HPDE6-E6E7 (cell line): Measurements from ENCODE around the gene MRPL14.
A peak's percentile ranks its signal among the peaks of the same experiment; 100 is the strongest.

Source experiments
- DNase-seq: peaks from one replicate; pipeline ENCODE4 v3.0.0; 2011; ENCODE audit warnings: missing footprints; ENCODE audit errors: extremely low spot score

MRPL14 gene

DNA sequence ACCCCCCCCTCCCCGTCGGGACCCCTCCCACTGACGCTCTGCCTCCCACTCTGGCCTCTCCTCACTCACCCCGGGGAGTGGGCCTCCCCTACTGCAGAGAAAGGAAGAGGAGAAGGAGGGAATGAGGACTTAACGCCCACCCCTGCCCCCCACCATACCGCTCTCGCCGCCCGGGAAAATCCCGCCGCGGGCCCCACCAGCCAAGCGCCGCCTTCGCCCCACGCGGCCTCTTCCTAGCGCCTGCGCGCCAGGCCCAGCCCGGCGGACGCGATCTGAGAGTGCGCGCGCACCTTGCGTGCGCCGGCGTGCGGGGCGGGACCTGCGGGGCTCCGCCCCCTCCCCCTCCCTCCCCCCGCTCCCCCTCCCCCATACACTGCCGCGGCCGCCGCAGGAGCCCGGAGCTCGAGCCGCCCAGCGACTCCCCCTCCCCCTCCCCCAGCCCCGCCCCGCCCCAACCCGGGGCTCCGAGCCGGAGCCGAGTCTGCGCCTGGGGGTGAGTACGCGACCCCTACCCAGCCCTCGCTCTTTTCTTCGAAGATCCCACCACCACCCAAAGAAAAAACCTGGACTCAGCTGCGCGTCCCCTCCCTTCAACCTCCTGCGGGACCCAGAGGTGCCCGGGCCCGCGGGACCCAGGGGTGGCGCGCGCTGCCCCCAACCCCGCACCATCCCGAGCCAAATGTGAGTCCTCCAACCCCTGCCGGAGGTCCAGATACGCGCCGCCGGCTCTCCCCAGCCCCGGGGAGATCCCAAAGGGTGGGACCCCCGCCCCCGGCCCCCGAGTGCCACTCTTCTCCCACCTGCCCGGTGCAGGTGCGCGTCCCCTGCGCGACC lies at the start of gene MRPL14, which contains the start of gene TMEM63B:
Gene MRPL14, minus strand, starts transcription at position 267 of the 834 bp plus-strand sequence. CDS start 10,841 bp downstream, outside the sequence.
Gene TMEM63B, plus strand, starts transcription at position 369 of the 834 bp plus-strand sequence. CDS start 7,031 bp downstream, outside the sequence.
- peak; percentile 93 for DNase-seq

DNA sequence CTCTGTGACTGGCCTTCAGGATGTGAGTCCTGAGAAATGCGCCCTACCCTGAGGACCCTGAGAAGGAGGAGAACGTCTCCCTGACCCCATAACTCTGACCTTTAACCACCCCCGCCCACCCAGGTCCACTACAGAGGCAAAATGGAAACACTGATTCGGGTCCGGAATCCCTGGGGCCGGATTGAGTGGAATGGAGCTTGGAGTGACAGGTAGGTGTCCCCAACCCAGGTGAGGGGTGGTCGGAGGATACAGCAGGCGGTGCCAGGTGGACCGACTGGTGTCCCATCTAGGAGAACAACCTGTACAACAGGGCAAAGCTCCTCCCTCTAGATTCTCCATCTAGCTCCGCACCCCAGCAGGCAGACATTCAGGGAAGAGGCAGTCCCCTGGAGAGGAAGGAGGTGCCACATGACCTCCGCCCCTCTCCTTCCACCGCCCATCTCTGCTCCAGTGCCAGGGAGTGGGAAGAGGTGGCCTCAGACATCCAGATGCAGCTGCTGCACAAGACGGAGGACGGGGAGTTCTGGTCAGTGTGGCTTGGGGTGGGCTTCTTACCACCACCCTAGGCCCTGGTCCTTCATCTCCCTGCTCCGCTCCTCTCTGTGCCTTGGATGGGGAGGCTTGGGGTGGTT lies 49.0 kb upstream of the MRPL14 start:
- DNase-seq, result no peak

DNA sequence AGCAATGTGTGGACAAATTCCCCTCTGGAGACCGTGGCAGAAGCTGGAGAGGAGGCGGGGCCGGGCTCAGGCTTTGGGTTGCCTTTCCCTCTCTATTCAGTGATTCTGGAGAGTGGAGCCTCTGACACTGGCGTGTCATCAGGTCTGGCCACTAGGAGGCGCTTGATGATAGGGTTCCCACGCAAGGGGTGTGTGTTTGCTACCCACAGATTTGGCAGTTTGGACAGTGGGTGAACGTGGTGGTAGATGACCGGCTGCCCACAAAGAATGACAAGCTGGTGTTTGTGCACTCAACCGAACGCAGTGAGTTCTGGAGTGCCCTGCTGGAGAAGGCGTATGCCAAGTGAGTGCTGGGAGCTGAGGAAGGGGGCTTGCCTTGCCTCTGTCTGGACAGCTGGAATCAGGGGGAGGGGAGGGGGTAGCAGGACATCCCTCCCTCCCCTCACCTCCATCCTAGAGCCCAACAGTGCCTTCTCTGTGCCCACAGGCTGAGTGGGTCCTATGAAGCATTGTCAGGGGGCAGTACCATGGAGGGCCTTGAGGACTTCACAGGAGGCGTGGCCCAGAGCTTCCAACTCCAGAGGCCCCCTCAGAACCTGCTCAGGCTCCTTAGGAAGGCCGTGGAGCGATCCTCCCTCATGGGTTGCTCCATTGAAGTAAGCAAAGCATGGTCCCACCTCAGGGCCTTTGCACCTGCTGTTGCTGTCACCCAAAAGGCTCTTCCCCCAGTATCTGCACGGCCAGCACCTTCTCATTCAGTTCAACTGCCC lies 45.7 kb upstream of the MRPL14 start:
- DNase-seq, result peak; percentile 77

DNA sequence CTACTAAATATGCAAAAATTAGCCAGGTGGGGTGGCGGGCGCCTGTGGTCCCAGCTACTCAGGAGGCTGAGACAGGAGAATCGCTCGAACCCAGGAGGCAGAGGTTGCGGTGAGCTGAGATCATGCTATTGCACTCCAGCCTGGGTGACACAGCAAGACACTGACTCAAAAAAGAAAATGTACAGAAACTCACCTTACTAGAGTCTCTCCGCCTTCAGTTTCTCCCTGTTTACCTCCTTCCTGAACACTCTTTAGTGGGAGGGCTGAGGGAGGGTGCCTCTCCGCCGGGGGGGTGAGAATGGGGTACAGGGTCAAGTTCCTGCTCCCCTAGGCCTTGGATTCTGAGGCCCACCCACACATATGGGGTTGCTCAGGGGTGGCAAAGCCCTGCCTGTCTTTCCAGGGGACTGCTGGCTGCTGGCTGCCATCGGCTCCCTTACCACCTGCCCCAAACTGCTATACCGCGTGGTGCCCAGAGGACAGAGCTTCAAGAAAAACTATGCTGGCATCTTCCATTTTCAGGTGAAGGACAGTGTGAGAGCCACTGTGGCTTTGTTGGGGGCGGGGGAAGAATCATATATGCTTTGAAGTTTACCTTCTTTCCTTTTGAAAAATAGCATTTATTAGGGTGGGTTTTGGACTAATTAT lies 44.8 kb upstream of the MRPL14 start:
- no peak for DNase-seq

DNA sequence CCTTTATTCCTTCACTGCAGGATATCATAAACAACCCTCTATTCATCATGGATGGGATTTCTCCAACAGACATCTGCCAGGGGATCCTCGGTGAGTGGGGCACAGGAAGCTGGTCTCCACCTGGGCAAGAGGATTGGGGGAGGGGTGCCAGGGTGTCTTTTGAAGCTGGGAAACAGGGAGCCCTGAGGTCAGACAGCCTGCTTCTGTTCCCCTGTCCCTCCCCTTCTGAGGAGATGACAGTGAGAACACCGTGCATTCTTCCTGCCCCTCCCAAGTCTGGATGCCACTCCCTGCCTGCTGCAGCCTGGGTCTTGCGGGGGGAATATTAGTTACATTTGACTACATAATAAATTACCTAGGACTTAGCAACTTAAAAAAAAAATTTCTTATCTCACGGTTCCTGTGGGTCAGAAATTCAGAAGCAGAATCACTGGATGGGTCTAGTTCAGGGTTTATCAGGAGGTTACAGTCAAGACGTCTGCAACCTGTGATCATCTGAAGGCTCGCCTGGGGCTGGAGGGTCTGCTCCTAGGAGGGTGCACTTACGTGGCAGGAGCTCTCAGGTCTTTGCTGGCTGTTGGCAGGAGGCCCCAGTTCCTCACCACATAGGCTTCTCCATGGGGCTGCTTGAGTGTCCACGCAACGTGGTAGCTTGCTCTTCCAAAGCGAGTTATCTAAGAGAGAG lies 42.8 kb upstream of the MRPL14 start:
- DNase-seq, result no peak

DNA sequence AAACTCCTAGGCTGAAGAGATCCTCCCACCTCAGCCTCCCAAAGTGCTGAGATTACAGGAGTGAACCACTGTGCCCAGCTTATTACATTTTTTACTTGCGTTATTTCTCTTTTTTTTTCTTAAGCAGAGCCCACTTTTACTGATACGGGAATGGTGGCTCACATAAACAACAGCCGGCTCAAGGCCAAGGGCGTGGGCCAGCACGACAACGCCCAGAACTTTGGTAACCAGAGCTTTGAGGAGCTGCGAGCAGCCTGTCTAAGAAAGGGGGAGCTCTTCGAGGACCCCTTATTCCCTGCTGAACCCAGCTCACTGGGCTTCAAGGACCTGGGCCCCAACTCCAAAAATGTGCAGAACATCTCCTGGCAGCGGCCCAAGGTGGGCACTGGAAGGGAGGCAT lies 41.9 kb upstream of the MRPL14 start:
- no peak for DNase-seq

DNA sequence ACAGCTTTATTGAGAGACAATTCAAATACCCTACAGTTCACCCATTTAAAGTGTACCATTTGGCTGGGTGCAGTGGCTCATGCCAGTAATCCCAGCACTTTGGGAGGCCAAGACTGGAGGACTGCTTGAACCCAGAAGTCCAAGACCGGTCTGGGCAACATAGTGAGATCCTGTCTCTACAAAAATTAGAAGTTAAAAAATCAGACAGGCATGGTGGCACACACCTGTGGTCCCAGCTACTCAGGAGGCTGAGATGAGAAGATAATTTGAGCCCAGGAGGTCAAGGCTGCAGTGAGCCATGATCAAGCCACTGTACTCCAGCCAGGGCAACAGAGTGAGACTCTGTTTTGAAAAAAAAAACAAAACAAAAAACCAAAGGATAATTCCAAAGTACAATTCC lies 40.3 kb upstream of the MRPL14 start:
- no peak for DNase-seq

DNA sequence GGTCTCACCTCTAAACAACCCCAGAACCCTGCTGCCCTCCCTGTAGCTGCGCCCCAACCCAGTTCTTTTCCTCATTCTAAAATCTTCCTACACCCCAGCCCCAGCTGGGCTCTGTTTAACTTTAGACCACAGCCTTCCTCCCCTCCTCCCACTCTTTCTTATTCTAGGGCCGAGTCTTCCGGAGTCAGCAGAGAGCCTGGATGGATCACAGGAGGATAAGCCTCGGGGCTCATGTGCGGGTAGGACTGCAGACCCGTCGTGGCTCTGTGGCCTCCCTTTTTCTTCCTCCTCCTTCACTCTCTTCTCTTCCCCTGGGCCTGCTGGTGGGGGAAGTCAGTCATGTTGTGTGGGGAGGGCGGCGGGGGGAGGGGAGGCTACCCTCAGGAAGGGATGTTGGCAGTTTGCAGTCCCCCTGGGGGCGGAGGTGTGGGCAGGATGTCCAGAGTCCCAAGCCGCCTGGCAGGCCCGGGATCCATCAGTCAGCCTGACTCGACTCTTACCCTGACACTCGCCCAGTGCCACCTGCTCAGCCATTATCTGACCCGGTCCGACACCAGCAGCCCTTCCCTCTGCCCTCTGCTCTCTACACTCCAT lies 39.4 kb upstream of the MRPL14 start:
- DNase-seq, result no peak

DNA sequence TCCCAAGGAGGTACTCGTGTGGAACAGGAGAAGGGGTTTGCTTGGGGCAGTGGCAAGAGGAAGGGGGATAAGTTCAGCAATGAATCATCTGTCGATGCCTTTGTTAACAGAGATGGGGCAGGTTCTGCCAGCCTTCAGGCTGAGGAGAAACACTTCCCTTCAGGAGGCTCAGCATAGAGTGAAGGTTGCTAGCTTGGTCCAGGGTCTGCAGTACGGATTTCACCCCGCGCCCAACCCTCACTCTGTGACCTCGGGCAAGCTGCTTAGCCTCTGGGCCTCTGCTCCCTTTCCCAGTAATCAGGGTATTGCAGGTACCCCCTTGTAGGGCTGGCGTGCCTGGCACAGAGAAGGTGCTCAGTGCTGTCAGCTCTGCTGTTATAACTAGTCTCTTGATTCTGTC lies 38.9 kb upstream of the MRPL14 start:
- no peak for DNase-seq

DNA sequence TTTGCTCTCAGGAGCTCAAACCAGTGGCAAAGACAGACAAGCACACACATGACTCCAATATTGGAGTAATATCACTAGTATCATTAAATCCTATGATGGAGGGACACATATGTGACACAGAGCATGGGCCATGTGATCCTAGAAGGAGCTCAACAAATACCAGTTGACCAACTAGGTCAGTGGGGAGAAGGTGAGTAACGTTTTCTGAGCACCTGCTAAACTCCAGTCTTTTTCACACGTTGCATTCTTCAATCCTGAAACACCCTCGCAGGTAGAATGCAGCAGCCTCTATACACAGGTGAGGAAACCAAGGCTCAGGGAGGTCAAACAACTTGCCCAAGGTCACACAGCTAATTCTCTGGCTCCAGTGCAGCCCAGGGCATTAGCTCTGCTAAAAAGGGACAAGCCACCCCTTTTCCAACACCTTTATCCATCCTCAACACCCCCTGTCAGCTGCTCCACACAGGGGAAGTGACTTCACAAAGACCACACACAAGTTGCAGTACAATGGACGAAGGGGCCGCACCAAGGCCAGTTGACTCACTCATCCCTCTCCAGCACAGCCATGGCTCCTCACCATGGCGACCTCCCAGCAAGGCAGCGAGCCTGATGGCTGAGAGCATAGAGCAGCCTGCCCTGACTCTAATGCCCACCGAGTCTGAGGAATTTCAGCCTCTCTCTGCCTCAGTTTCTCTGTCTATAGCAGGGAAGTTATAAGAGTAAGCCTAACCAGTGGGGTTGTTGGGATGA lies 35.8 kb upstream of the MRPL14 start:
- DNase-seq, result no peak

DNA sequence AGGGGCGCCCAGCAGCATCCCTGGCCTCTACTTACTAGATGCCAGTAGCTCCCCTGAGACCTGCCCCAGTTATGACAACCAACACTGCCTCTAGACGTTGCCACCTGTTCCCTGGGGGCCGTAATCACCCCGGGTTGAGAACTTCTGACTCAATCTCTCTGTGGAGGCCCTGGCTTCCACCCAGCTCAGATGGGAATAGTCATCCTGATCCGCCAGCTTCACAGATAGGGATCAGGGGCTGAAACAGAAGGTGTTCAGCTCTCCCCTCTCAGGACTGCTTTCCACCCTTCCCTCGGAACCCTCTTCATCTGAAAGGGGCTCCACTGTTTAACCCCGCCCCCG lies 34.7 kb upstream of the MRPL14 start:
- peak; percentile 84 for DNase-seq

DNA sequence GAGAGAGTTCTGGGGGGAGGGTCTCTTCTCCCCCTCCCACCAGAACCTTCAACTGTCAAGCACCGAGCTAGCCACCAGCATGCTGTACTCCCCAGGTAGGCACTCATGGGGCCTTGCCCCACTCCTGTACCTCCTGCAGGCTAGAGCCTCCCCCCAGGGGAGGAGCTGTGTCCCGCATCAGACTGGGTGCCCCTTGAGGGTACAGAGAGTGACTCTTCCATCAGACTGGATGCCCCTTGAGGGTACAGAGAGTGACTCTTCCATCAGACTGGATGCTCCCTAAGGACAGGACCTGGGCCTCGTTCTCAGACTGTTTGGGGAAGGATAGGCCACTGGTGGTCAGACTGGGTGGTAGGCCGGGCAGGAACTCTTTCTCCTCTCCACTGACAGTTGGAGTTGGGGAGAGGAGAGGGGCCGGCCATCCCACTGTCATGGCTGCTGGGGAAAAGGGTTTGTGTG lies 31.5 kb upstream of the MRPL14 start, which contains the start of gene CAPN11:
Gene CAPN11, plus strand, starts transcription at position 51 of the 459 bp plus-strand sequence. Its CDS starts 29 bp downstream, at position 80.
- DNase-seq, result no peak

DNA sequence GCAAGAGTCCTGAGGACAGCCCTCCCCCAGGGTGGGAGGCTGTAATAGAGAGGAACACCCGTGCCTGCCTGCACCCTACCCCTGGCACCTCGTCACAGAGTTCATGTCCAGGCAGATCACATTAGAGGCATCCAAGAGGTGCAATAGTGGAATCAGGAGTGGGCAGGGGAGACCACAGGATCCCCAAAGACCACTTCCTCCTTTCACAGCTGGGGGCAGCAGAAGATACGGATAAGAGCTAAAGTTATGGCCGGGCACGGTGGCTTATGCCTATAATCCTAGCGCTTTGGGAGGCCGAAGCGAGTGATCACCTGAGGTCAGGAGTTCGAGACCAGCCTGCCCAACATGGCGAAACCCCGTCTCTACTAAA lies 29.9 kb upstream of the MRPL14 start:
- no peak for DNase-seq

DNA sequence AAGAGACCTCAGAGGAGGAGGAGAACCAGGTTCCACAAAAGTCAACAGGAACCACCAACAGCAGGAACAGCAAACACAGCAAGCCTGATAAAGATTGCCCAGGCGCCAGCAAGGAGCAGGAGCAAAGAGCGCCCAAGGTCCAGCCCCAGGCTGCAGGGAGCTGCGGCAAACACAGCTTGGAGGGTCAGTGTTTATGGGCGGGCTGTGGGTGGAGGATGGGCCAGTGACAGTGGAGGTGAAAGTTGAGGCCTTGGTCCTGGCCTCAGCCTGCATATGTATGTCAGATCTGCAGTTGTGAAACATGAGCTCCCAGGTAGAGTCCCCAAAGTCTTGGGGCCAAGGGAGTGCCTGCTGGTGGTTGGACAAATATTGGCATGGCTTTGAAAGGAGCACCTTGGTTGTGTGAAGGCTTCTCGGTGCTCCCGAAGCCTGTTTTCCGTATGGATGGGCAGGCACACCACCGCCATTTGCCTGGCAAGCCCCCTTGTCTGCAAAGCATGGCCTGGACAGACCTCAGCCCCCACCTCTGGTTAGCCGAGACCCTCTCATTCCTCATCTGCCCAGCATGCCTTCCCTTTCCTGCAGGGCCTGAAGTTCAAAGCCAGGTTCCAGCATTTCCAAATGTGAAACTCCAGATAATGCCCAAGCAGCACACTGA lies 29.4 kb upstream of the MRPL14 start:
- DNase-seq, result no peak

DNA sequence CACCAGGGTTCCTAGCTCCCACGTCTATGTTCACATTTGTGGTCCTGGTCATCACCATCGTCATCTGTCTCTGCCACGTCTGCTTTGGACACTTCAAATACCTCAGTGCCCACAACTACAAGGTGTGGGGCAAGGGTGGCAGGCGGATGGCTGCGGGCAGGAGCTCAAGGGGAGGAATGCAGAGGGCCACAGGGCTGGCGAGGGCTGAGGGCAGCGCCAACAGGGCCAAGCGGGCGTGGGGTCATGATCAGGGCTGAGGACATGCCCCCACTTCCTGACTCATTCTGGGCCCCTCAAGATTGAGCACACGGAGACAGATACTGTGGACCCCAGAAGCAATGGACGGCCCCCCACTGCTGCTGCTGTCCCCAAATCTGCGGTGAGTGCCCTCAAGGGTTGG lies 26.8 kb upstream of the MRPL14 start:
- no peak for DNase-seq

DNA sequence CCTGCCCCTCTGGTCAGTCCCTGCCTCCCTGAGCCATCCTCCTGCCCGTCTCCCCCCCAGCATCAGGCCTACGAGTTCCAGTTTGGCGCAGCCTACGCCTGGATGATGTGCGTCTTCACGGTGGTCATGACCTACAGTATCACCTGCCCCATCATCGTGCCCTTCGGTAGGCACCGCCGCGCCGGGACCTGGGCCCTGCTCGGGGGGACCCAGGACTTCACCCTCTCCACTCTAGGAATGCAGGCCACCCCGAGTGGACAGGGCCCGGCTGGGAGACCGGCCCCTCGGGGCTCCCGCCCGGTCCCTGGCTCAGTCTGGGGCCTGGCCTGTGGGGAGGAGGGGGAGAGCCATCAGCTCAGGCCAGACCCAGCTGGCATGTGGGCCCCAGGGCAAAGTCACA lies 25.3 kb upstream of the MRPL14 start:
- no peak for DNase-seq

DNA sequence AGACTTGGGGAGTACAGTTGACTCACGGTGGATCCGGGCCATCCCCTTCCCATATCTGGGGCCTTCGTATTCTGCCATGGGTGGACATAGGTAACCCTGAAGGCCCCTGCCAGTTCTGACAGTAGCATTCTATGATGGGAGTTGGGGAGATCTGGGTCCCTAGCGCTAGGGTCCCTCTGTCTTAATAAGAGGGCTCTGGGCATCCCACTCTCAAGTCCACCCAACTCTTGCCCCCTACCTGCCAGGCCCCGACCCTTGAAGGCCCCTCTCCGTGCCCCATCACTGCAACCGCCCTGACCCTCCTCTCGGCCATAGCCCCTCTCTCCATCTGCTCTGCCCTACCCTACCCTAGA lies 24.8 kb upstream of the MRPL14 start:
- no peak for DNase-seq

DNA sequence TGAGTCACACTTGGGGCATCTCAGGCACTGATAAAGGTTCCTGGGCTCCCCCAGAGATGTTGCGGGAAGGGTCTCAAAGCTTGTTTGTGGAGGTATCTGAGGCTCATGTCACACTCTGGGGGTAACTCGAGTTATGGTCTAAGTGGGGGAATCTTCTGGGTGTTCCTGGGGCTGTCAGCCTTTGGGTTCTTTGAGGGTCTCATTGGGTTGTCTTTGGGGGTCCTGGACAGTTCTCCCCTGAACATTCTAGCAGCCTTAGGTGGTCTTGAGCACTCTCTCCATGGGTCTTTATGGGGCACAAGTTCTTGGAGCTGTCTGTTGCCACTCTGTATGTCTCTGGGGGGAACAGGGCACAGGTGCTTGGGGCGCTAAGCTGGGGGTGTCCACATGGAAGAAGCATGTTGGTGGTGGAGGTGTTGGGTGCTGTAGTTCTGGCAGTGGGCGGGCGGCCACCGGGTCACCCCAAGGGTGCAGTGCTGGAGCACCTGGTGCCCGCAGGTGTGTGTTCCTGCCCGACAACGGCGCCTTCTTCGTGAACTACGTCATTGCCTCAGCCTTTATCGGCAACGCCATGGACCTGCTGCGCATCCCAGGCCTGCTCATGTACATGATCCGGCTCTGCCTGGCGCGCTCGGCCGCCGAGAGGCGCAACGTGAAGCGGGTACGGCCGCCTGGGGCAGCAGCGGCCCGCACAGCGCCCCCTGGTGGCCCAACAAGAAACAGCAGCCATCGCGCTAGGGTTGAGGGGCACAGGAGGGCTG lies 24.3 kb upstream of the MRPL14 start:
- peak; percentile 63 for DNase-seq
